T-helper 2 cell treated with Interferon-gamma antibody and Interleukin-4, amounts not matched to agents 100 ng/mL and 5 ng/mL, for 36 hours (primary cell): ENCODE measurements around the gene SBNO1. TPM values are rescaled to one million over a fixed set of nuclear protein-coding genes. Genes with fewer than 3 reads are reported as not detected.
"Not testable (repeated sequence)": the region's sequence is repeated elsewhere in the genome, so short reads cannot be mapped to it uniquely, and the experiment has no call there.

Source experiments
- intact Hi-C: fragments of 100-400 bp; cut with micrococcal nuclease; formaldehyde crosslinking; loops from one replicate; pipeline ENCODE4 v1.15.1; 2023
- total RNA-seq: library from RNA; stranded (reverse); gene quantifications from 2 replicates; pipeline ENCODE4 v1.2.3, GENCODE V29; 2022

Gene SBNO1
- total RNA-seq, 1 donor from 2014 or later: 42.6 TPM

GRCh38 chr12:123273166-123273565, 91.5 kb downstream of the SBNO1 start:
- intact Hi-C loops: no loop called here

- intact Hi-C loops: loop anchor here (1.0 kb wide), 3 partner anchors 94 to 347 kb away; partner anchors contain the start of gene DDX55
These were observed 93.5 kb downstream of the SBNO1 start for GRCh38 chr12:123271001-123271668.

GRCh38 chr12:123270214-123271000, 94.2 kb downstream of the SBNO1 start:
- intact Hi-C loops: loop anchor here (1.0 kb wide), 1 partner anchor 314 kb away; the partner anchor contains the start of gene TMED2

GRCh38 chr12:123269896-123270213, 94.8 kb downstream of the SBNO1 start:
- intact Hi-C loops: loop anchor here (1.0 kb wide), 1 partner anchor 314 kb away; the partner anchor contains the start of gene TMED2

GRCh38 chr12:123269395-123269892, 95.2 kb downstream of the SBNO1 start:
- intact Hi-C loops: no loop called here

- intact Hi-C loops: no loop called here
These were observed 95.8 kb downstream of the SBNO1 start for GRCh38 chr12:123268850-123269249.

- intact Hi-C loops: no loop called here
These were observed 96.4 kb downstream of the SBNO1 start for GRCh38 chr12:123267991-123268843.

GRCh38 chr12:123267335-123267920, 97.2 kb downstream of the SBNO1 start:
- intact Hi-C loops: no loop called here

- intact Hi-C loops: no loop called here
These were observed 97.9 kb downstream of the SBNO1 start for GRCh38 chr12:123266679-123267277.

- intact Hi-C loops: no loop called here
These were observed 98.6 kb downstream of the SBNO1 start for GRCh38 chr12:123265851-123266678.

GRCh38 chr12:123264642-123265041, 100.0 kb downstream of the SBNO1 start:
- intact Hi-C loops: no loop called here

GRCh38 chr12:123263196-123263817, 101.3 kb downstream of the SBNO1 start:
- intact Hi-C loops: no loop called here

GRCh38 chr12:123261196-123261595, 103.5 kb downstream of the SBNO1 start:
- intact Hi-C loops: no loop called here

GRCh38 chr12:123260081-123260480, 104.6 kb downstream of the SBNO1 start:
- intact Hi-C loops: no loop called here

- intact Hi-C loops: no loop called here
These were observed 106.1 kb downstream of the SBNO1 start for GRCh38 chr12:123258593-123258992.

- intact Hi-C loops: no loop called here
These were observed 109.7 kb downstream of the SBNO1 start for GRCh38 chr12:123254853-123255446.

GRCh38 chr12:123253641-123254459, 110.8 kb downstream of the SBNO1 start:
- intact Hi-C loops: no loop called here

GRCh38 chr12:123252365-123252764, 112.3 kb downstream of the SBNO1 start:
- intact Hi-C loops: not testable (repeated sequence)
